Measurements from ENCODE around the gene FLOT2.

The FLOT2 gene

DNA sequence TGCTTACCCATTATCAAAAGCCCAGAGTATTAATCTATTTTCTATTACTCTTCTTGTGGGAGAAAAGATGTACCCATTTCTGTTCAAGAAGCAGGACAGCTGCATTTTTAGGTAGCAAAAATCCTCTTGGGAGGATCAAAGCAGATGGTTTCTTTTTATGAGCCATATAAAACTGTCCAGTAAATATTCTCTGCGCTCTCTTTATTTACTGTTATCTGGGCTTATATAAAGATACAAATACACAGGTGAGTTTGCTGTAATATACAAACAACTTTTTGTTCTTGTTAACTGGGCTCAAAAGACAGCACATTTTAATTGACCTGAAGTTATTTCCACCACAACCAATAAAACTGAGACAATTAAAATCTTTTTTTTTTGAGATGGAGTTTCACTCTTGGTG is 43.7 kb upstream of the FLOT2 start:
- Histone ChIP-seq H3K36me3 (replicated peaks) (no peaks in the 10 kb centered on the region), H3K27me3 (replicated peaks) (no peaks in the 10 kb centered on the region), H3K4me3 (ENCODE audit: low read depth, low read length) (no peak overlapping the region), H3K27ac (no peak overlapping the region)
- in situ Hi-C loops (cut with HindIII; ENCODE audit: low pct_ligation_motif_present, low sequenced_read_pairs): no loop called here
- TF ChIP-seq, protein P1, sequence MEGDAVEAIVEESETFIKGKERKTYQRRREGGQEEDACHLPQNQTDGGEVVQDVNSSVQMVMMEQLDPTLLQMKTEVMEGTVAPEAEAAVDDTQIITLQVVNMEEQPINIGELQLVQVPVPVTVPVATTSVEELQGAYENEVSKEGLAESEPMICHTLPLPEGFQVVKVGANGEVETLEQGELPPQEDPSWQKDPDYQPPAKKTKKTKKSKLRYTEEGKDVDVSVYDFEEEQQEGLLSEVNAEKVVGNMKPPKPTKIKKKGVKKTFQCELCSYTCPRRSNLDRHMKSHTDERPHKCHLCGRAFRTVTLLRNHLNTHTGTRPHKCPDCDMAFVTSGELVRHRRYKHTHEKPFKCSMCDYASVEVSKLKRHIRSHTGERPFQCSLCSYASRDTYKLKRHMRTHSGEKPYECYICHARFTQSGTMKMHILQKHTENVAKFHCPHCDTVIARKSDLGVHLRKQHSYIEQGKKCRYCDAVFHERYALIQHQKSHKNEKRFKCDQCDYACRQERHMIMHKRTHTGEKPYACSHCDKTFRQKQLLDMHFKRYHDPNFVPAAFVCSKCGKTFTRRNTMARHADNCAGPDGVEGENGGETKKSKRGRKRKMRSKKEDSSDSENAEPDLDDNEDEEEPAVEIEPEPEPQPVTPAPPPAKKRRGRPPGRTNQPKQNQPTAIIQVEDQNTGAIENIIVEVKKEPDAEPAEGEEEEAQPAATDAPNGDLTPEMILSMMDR (IDR thresholded peaks at IDR 0.05; ENCODE audit: low read depth, low read length, missing control alignments): no peak
- DNase-seq: no peak

DNA sequence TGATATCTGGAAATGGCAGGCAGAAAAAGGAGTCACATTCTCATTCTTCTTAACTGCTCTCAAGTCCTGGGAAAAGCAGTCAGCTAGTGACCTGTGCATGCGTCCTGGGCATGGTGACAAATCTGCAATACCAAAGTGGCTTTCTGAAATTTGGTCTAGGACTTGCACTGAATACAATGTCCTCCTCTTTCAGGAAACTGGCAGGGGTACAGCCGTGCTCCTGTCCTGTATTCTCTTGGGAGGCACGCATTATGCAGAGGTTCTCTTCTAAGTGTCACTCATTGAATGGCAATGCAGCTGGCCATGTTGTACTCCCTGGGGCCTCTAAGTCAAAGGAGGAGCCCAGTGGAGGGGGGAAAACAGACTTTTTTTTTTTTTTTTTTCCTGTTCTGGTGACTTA is 43.1 kb upstream of the FLOT2 start:
- no peak for DNase-seq
- TF ChIP-seq, protein P1 (IDR thresholded peaks at IDR 0.05; ENCODE audit: low read depth, low read length, missing control alignments): no peak
- Histone ChIP-seq H3K4me3 (ENCODE audit: low read depth, low read length) (no peak overlapping the region), H3K27ac (no peak overlapping the region), H3K27me3 (replicated peaks) (no peaks in the 10 kb centered on the region), H3K36me3 (replicated peaks) (no peaks in the 10 kb centered on the region)
- in situ Hi-C loops (cut with HindIII; ENCODE audit: low pct_ligation_motif_present, low sequenced_read_pairs): no loop called here

DNA sequence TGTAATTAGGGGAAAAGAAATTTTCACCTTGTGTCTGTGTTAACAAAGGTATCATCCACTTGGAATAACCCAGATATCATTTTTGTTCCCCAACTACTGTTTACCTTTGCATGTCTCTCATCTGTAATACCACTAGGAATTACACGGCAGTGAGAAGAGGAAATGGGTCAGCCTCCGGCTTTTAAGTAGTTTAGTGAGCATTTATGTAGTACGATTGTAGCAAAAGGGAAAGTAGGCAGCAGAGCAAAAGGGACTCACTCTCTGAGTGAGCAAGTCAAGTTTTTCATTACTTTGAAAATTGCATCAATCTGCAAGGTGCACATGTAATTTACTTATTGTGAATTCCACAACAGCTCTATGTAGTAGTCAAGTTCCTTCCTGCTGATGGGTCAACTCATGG is 42.6 kb upstream of the FLOT2 start:
- Histone ChIP-seq H3K27ac (no peak overlapping the region), H3K27me3 (replicated peaks) (no peaks in the 10 kb centered on the region), H3K36me3 (replicated peaks) (no peaks in the 10 kb centered on the region), H3K4me3 (ENCODE audit: low read depth, low read length) (no peak overlapping the region)
- in situ Hi-C loops (cut with HindIII; ENCODE audit: low pct_ligation_motif_present, low sequenced_read_pairs): no loop called here
- DNase-seq: no peak
- TF ChIP-seq, protein P1 (IDR thresholded peaks at IDR 0.05; ENCODE audit: low read depth, low read length, missing control alignments): no peak

DNA sequence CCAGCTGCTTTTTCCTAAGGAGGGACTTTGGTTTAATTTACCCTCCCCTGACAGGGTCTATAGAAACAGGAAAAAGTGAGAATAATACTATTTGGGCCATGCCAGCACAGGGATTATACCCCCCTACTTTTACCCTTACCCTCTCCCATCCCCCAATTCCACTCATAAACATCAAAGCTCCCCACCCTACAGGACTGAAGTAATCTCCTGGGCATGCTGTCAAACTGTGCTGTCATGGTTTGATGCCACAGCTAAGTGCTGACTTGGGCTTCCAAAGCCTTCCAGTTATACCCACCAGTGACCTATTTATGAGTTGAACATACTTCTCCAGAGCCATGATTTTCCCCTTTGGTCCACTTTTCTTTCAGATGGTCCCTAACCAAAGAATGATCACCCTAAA is 41.0 kb upstream of the FLOT2 start:
- Histone ChIP-seq H3K4me3 (ENCODE audit: low read depth, low read length) (no peak overlapping the region), H3K27ac (no peak overlapping the region), H3K36me3 (replicated peaks) (no peaks in the 10 kb centered on the region), H3K27me3 (replicated peaks) (no peaks in the 10 kb centered on the region)
- DNase-seq: no peak
- in situ Hi-C loops (cut with HindIII; ENCODE audit: low pct_ligation_motif_present, low sequenced_read_pairs): no loop called here
- TF ChIP-seq, protein P1 (IDR thresholded peaks at IDR 0.05; ENCODE audit: low read depth, low read length, missing control alignments): no peak

DNA sequence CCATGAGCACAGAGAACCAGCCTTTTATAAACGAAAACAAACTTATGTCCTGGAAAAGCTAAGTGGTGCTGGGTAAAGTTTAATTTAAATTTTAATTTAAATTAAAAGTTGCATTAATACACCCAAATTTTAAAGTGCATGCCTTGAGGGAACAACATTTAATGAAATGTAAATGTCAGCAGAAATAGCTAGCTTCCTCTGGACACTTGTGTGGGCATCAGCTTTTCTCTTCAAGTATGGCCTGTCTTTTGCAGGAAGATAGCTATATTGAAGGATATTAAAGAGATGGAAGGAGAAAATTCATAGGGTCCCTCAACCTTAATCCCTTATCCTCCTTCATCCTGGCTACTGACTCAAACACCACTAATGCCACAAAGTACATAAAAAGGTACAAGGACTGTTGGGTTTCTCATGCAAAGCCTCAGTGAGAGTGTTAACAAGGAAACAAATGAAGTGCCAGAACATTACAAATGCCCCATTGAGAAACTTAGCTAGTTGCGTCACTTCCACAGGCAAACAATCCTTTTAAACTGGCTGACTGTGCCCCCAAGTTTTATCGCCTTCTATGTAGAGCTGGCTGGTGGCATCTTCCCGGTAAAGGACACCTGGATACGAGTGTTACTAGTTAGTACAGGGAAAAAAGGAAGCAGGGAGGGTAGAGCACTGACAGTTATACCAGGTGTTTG is 39.7 kb upstream of the FLOT2 start:
- Histone ChIP-seq H3K36me3 (replicated peaks) (no peaks in the 10 kb centered on the region), H3K4me3 (ENCODE audit: low read depth, low read length) (no peak overlapping the region), H3K27ac (no peak overlapping the region), H3K27me3 (replicated peaks) (no peaks in the 10 kb centered on the region)
- in situ Hi-C loops (cut with HindIII; ENCODE audit: low pct_ligation_motif_present, low sequenced_read_pairs): no loop called here
- TF ChIP-seq, protein P1 (IDR thresholded peaks at IDR 0.05; ENCODE audit: low read depth, low read length, missing control alignments): no peak
- no peak for DNase-seq
